GM23248 (cell line): ENCODE results near the gene RTL10. TPM values are rescaled to one million over a fixed set of nuclear protein-coding genes. Genes with fewer than 3 reads are reported as not detected.

ENCODE experiments used
- DNase-seq: peaks from one replicate; pipeline ENCODE4 v3.0.0-alpha.2; 2015
- H2AFZ ChIP-seq: fragments of 200-600 bp; sonication (generic); 2 replicates; pipeline ENCODE4 v1.6.1; 2016; ENCODE audit warnings: antibody characterized with exemption
- H3F3A ChIP-seq: fragments of 200-600 bp; sonication (generic); 2 replicates; pipeline ENCODE4 v1.6.1; 2016; ENCODE audit warnings: mild to moderate bottlenecking, antibody characterized with exemption, mixed run types; ENCODE audit not compliant: insufficient read depth
- H3K27ac ChIP-seq: fragments of 200-600 bp; sonication (generic); 2 replicates; pipeline ENCODE4 v1.5.1; 2016; ENCODE audit warnings: mild to moderate bottlenecking
- H3K27me3 ChIP-seq: fragments of 200-600 bp; sonication (generic); replicated peaks from 2 replicates; pipeline ENCODE4 v1.6.1; 2016; ENCODE audit warnings: mild to moderate bottlenecking; ENCODE audit not compliant: insufficient read depth
- H3K36me3 ChIP-seq: fragments of 200-600 bp; sonication (generic); 2 replicates; pipeline ENCODE4 v1.6.1; 2016; ENCODE audit warnings: low read depth, mild to moderate bottlenecking
- H3K4me1 ChIP-seq: fragments of 200-600 bp; sonication (generic); 2 replicates; pipeline ENCODE4 v1.6.1; 2016; ENCODE audit warnings: mild to moderate bottlenecking; ENCODE audit not compliant: insufficient read depth
- H3K4me2 ChIP-seq: fragments of 200-600 bp; sonication (generic); one replicate; pipeline ENCODE4 v1.6.1; 2016; ENCODE audit warnings: mild to moderate bottlenecking; ENCODE audit not compliant: unreplicated experiment
- H3K4me3 ChIP-seq: fragments of 200-600 bp; sonication (generic); 2 replicates; pipeline ENCODE4 v1.5.1; 2016; ENCODE audit warnings: mild to moderate bottlenecking
- H3K79me2 ChIP-seq: fragments of 200-600 bp; sonication (generic); 2 replicates; pipeline ENCODE4 v1.6.1; 2016; ENCODE audit warnings: mild to moderate bottlenecking; ENCODE audit not compliant: insufficient read depth
- H3K9ac ChIP-seq: fragments of 200-600 bp; sonication (generic); 2 replicates; pipeline ENCODE4 v1.6.1; 2016; ENCODE audit warnings: mild to moderate bottlenecking
- H3K9me2 ChIP-seq: fragments of 200-600 bp; sonication (generic); 2 replicates; pipeline ENCODE4 v1.6.1; 2016; ENCODE audit warnings: mixed run types, mild to moderate bottlenecking, moderate library complexity; ENCODE audit not compliant: insufficient read depth
- H3K9me3 ChIP-seq: fragments of 200-600 bp; sonication (generic); one replicate; pipeline ENCODE4 v1.6.1; 2017; ENCODE audit warnings: low read depth
- H4K20me1 ChIP-seq: fragments of 200-600 bp; sonication (generic); 2 replicates; pipeline ENCODE4 v1.6.0; 2016; ENCODE audit not compliant: insufficient read depth
- EZH2 ChIP-seq: fragments of 200-600 bp; sonication (generic); IDR thresholded peaks from 2 replicates; pipeline ENCODE4 v1.6.1; 2018; ENCODE audit warnings: antibody characterized with exemption, mild to moderate bottlenecking; ENCODE audit not compliant: insufficient read depth, poor library complexity, severe bottlenecking
- EZH2phosphoT487 ChIP-seq: fragments of 200-600 bp; sonication (generic); IDR thresholded peaks from 2 replicates; pipeline ENCODE4 v1.6.1; 2018; ENCODE audit warnings: antibody characterized with exemption, moderate library complexity, mild to moderate bottlenecking, low read depth; ENCODE audit not compliant: insufficient read depth
- WGBS, 2 experiments: methylation state at CpG; one replicate each; pipeline ENCODE4 v1.1.6; 2015 to 2017; ENCODE audit warnings: low lambda C conversion rate in 2 of 2, low coverage in 1 of 2; ENCODE audit errors: missing lambda C conversion rate in 2 of 2; 5-methylcytosine and 5-hydroxymethylcytosine counted together
- in situ Hi-C: fragments of 300-500 bp; cut with MboI; formaldehyde crosslinking; loops from 2 replicates; pipeline ENCODE4 v1.15.0; 2020
- polyA plus RNA-seq: library from polyadenylated mRNA; unstranded; fragments of >200 nt; fragmentation: Nextera tagmentation; extraction: Ambion mirVana; gene quantifications from 2 replicates; pipeline ENCODE4 v1.2.1, GENCODE V29; 2016
- total RNA-seq: library from RNA; depleted of rRNA; stranded (reverse); fragments of >200 nt; shearing (Covaris generic); gene quantifications from 2 replicates; pipeline ENCODE4 v1.2.3, GENCODE V29; 2014

The RTL10 gene
- total and polyA plus RNA-seq, 2 experiments from 2014 or later, result 14.2 to 23.8 TPM

DNA sequence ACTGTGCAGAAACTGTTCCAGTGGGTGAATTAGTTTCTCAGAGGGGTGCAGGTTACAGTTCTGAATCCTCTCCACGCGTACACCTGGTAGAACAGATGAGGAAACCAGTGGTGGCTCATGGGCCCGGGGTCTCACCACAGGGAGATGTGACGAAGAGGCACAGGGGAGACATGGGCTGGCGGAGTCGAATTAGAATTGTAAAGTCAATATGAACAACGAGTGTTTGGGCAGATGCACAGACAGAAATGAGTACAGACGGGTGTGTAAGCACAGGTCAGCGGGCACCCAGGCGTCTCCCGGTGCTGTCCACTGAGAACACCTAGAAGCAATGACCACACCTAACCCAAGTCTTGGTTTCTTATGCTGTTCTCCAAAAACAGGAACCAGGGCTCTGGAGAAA lies 41.8 kb downstream of the RTL10 start:
- Histone ChIP-seq H3K4me1 (no peaks in the 10 kb centered on the region; the same call in 1 of the 2 replicates), H3K27ac (no peak overlapping the region), H3F3A (no peaks in the 10 kb centered on the region), H2AFZ (no peak overlapping the region), H3K79me2 (no peaks in the 10 kb centered on the region), H4K20me1 (no peaks in the 10 kb centered on the region), H3K4me3 (no peak overlapping the region), H3K36me3 (no peaks in the 10 kb centered on the region), H3K9me3 (no peaks in the 10 kb centered on the region), H3K9me2 (no peaks in the 10 kb centered on the region), H3K9ac (no peak overlapping the region), H3K4me2 (no peak overlapping the region), H3K27me3 (no peaks in the 10 kb centered on the region)
- no peak for DNase-seq
- WGBS, 2 experiments, result 98 to 99% methylated on average over 11 of the region's 11 CpGs
- no peak for TF ChIP-seq EZH2phosphoT487
- TF ChIP-seq EZH2, result no peak
- in situ Hi-C loops, result no loop called here

DNA sequence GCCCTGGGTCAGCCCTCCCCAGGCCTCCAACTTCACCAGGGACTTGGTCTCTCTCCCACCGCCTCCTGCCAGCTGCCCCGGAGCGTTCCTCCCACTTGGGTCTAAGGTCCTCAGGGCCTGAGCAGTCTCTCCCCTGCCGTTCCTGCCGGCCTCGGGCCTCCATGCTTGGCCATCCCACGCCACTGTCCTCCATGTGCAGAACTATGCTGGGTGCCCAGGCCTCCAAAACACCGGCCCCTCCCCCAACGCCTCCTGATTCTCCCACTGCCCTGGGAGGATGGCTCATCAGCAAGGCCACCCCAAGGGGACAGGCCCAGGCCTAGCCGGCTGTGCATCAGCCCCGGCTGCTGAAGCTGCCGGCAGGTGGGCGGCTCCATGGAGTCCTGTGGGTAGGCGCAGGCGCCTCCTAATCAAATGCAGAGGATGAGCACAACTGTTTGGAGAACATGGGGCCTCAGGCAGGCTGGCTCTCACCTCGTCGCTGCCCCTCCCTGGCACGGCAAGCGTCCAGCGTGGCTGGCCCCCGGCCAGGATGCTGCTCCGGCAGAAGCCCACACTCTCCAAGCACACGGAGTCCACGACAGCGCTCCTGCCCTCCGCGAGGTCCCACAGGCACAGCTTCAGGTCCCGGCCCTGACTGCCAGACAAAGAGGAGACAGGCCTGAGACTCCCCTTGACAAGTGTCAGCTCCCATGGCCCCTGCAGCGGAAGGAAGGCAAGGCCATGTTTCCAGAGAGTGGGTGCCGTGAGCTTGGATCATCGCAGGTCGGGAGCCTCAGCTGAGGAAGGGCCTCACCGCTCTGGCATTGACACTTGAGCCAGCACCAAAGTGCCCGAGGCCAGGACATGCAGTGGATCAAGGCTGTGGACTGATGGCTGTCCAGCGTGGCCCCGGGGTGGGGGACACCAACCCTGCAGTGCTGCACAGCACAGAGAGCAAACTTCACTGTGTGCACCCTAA lies 42.6 kb downstream of the RTL10 start:
- H4K20me1 ChIP-seq, result no peaks in the 10 kb centered on the region
- H3F3A ChIP-seq, result no peaks in the 10 kb centered on the region
- no peak overlapping the region for H2AFZ ChIP-seq
- H3K4me2 ChIP-seq, result no peak overlapping the region
- no peaks in the 10 kb centered on the region; the same call in 1 of the 2 replicates for H3K4me1 ChIP-seq
- no peak overlapping the region for H3K9ac ChIP-seq
- H3K79me2 ChIP-seq, result no peaks in the 10 kb centered on the region
- no peak overlapping the region for H3K27ac ChIP-seq
- no peak for TF ChIP-seq EZH2phosphoT487
- TF ChIP-seq EZH2, result no peak
- H3K36me3 ChIP-seq, result no peaks in the 10 kb centered on the region
- in situ Hi-C loops, result no loop called here
- no peak overlapping the region for H3K4me3 ChIP-seq
- no peaks in the 10 kb centered on the region for H3K9me2 ChIP-seq
- DNase-seq, result no peak
- no peaks in the 10 kb centered on the region for H3K9me3 ChIP-seq
- WGBS, 2 experiments, result 82 to 84% methylated on average over 36 of the region's 36 CpGs
- no peaks in the 10 kb centered on the region for H3K27me3 ChIP-seq

DNA sequence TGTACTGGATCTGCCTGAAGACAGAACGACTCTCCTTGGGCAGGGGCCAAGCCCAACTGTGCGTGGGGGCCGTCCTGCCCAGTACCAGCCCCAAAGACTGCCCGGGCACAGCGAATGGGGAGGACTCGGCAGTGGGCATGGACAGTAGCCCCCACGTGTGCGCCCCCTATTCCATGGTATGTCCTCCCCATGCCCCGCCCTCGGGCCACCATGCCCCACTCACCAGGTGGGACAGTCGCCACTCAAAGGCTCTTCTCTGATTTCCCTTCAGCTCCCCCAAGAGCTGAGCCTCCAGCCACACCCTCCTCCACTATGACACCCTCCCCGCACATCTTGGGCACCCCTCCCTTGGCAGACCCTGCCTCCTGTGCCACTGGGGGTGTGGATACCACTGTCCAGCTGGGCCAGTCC lies 43.5 kb downstream of the RTL10 start:
- H3K9ac ChIP-seq, result no peak overlapping the region
- H3F3A ChIP-seq, result no peaks in the 10 kb centered on the region
- TF ChIP-seq EZH2 (no peak), EZH2phosphoT487 (no peak)
- H2AFZ ChIP-seq, result no peak overlapping the region
- H3K9me3 ChIP-seq, result no peaks in the 10 kb centered on the region
- no peak overlapping the region for H3K4me3 ChIP-seq
- DNase-seq, result no peak
- no peaks in the 10 kb centered on the region for H3K36me3 ChIP-seq
- no peaks in the 10 kb centered on the region for H4K20me1 ChIP-seq
- H3K4me2 ChIP-seq, result no peak overlapping the region
- H3K79me2 ChIP-seq, result no peaks in the 10 kb centered on the region
- no peaks in the 10 kb centered on the region; the same call in 1 of the 2 replicates for H3K4me1 ChIP-seq
- in situ Hi-C loops, result no loop called here
- no peaks in the 10 kb centered on the region for H3K9me2 ChIP-seq
- no peak overlapping the region for H3K27ac ChIP-seq
- WGBS, 2 experiments, result 84 to 91% methylated on average over 11 to 12 of the region's 12 CpGs
- no peaks in the 10 kb centered on the region for H3K27me3 ChIP-seq

DNA sequence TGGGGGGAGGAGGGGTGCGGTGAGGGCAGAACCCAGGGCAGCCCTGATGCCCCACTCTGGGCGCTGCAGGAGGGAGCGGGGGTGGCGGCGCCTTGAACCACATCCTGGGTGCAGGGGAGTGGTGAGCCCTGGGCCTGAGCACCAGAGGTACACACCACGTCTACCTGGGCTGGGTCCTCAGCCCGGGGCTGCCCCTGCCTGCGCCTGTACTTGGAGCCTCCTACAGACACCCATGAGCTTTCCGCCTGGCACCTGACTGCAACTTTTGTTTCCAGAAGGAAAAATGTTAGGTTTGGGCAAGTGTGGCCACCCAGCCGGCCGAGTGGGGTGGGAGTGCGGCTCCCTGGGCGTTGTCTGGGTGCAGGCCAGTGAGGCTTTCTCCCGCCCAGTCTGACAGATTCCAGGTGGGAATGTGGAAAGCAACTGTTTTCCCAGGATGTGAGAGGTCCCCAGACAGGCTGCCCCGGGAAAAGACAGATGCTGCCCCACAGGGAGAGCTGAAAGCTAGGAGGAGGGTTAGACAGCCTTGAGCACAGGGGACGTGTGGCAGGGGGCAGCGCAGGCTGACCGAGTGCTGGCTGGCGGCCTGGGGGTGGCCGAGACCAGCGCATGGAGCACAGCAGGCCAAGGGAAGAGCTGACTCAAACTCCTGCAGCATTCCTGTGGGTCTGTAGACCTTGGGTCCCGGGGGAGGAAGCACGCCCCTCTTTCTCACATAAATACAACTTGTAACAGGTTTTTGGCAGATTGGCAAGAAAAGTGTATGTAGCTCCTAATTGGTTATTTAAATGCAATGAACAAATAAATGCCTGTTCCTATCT lies 44.1 kb downstream of the RTL10 start:
- Histone ChIP-seq H3K9me2 (no peaks in the 10 kb centered on the region), H3K9ac (no peak overlapping the region), H3K36me3 (no peaks in the 10 kb centered on the region), H3K27ac (no peak overlapping the region), H3K79me2 (no peaks in the 10 kb centered on the region), H4K20me1 (no peaks in the 10 kb centered on the region), H3K27me3 (no peaks in the 10 kb centered on the region), H3K4me3 (no peak overlapping the region), H3K9me3 (no peaks in the 10 kb centered on the region), H3F3A (no peaks in the 10 kb centered on the region), H3K4me2 (no peak overlapping the region), H2AFZ (no peak overlapping the region), H3K4me1 (no peaks in the 10 kb centered on the region; the same call in 1 of the 2 replicates)
- TF ChIP-seq EZH2phosphoT487 (no peak), EZH2 (no peak)
- WGBS, 2 experiments, result 91% methylated on average over 22 to 23 of the region's 23 CpGs
- DNase-seq, result peak; percentile 67
- in situ Hi-C loops, result no loop called here
